ENCODE measurements around the gene THADA. TPM values are rescaled to one million over a fixed set of nuclear protein-coding genes. Genes with fewer than 3 reads are reported as not detected.
A peak's percentile ranks its signal among the peaks of the same experiment; 100 is the strongest.
"Not testable (repeated sequence)": the region's sequence is repeated elsewhere in the genome, so short reads cannot be mapped to it uniquely, and the experiment has no call there.

THADA gene, protein sequence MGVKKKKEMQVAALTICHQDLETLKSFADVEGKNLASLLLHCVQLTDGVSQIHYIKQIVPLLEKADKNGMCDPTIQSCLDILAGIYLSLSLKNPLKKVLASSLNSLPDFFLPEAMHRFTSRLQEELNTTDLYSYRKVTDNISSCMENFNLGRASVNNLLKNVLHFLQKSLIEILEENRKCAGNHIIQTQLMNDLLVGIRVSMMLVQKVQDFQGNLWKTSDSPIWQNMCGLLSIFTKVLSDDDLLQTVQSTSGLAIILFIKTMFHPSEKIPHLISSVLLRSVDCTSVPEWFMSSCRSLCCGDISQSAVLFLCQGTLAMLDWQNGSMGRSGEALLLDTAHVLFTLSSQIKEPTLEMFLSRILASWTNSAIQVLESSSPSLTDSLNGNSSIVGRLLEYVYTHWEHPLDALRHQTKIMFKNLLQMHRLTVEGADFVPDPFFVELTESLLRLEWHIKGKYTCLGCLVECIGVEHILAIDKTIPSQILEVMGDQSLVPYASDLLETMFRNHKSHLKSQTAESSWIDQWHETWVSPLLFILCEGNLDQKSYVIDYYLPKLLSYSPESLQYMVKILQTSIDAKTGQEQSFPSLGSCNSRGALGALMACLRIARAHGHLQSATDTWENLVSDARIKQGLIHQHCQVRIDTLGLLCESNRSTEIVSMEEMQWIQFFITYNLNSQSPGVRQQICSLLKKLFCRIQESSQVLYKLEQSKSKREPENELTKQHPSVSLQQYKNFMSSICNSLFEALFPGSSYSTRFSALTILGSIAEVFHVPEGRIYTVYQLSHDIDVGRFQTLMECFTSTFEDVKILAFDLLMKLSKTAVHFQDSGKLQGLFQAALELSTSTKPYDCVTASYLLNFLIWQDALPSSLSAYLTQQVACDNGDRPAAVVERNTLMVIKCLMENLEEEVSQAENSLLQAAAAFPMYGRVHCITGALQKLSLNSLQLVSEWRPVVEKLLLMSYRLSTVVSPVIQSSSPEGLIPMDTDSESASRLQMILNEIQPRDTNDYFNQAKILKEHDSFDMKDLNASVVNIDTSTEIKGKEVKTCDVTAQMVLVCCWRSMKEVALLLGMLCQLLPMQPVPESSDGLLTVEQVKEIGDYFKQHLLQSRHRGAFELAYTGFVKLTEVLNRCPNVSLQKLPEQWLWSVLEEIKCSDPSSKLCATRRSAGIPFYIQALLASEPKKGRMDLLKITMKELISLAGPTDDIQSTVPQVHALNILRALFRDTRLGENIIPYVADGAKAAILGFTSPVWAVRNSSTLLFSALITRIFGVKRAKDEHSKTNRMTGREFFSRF (N-terminal part only)
- polyA plus RNA-seq (2013, experiment 1 of 2; ENCODE audit: insufficient read length): 22.6 TPM
- polyA plus RNA-seq (2013, experiment 2 of 2; ENCODE audit: insufficient read length): 19.4 TPM

DNA sequence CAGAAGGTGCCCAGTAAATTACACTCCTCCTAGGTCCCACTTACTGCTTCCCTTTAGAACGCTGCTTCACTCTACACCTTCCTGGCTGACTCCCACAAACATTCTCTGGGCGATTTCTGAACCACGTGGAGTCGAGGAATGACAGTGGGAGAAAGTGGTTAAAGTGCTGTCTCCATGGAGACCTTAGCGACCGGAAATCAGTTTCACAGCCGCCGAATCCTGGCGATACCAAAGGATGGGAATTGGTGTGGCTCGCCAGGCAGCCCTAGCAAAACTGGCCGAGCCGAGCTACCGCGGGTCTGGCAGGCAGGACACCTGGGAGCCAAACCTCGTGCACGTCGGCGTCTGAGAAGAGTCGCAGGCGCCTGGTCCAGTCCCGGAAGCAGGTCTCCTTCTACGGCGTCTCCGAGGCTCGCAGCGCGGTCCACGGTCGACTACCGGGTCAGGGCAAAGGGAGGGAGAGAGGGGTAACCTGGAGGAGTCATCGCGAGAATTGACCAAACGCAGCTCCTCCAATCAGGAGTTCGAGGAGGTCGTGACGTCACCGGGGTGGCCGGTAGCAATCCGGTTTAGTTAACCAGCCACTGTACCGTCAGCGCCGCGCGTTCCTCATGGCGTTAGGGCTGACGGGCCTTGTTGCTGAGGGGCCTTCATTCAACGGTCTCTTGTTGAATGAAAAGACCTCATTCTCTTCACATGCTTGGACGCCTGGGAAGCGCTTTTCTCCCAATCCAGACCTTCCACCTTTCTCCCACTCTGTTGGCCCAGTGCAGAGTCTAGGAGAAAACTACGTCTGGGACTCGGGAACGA, at the start of gene THADA:
THADA (minus strand) TSS at position 436 of the 810 bp plus-strand sequence. CDS start 3,646 bp downstream, outside the sequence.
- DNase-seq: peak; percentile 99

DNA sequence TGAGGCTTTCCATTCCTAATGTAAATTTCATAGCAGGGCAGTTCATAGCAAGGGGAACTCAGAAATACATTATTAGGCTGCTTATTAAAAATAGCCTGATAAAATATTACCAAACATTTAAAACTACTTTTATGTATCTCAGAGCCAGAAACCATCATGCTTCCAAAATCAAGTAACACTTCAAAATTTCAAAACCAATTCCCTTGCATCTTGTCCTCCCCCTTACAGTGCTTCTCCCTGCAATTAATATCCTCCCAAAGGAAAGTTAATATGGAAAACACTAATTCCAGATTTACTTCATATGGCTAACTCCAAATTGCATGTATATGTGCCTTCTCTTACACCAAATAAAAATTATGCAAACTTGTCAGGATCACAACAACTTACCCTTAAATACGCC, 47.8 kb upstream of the THADA start:
- DNase-seq: no peak

GRCh38 chr2:43642363-43642762, 46.5 kb upstream of the THADA start:
- DNase-seq: no peak

- DNase-seq: peak; percentile 86
Measured at GRCh38 chr2:43637030-43637803, 41.4 kb upstream of the THADA start, which contains the start of gene PLEKHH2. Gene PLEKHH2, plus strand, starts transcription at chr2:43637260. Its CDS starts 7,414 bp downstream, at chr2:43644674.

- DNase-seq: no peak
Measured at GRCh38 chr2:43636621-43637020, 40.8 kb upstream of the THADA start.

DNA sequence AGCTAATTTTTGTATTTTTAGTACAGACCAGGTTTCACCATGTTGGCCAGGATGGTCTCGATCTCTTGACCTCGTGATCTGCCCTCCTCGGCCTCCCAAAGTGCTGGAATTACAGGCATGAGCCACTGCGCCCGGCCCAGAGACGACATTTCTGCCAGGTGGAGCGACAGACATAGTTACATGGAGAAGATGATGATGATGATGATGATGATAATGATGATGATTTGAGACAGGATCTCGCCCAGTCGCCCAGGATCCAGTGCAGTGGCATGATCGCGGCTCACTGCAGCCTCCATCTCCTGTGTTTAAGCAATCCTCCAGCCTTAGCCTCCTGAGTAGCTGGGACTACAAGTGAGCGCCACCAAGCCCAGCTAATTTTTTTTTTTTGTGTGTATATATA, 40.3 kb upstream of the THADA start:
- DNase-seq: not testable (repeated sequence)

GRCh38 chr2:43634604-43635306, 38.9 kb upstream of the THADA start:
- peak; percentile 91 for DNase-seq

DNA sequence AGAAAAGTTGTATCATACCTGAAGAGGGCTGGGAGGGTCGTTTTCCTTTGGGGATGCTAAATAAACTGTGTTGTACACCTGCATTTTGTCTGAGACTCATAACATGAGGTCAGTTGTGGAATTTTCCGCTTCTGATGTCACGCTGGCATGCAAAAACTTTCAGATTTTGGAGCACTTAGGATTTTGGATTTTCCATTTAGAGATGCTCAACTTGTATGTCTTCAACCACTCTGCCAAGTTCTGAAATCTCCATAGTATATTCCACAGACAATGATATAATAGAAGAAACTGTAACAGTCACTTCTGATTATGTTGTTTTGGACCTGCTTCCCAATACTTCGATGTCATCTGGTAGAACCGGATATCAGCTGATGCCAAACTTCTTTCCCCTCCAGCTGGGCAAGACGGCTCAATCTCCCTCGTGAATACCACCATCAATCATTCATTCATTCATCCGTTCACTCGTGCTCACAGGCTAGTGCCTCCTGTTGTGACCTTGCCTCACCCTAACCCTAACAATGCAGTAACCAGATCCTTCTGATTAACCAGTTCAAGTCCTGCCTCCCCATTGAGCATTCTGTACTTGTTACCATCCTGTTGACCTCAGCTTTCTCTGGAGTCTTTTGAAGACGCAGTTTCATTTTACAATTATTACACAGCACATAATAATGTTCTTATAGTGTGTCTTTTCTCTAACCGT, 35.9 kb upstream of the THADA start:
- DNase-seq: no peak

DNA sequence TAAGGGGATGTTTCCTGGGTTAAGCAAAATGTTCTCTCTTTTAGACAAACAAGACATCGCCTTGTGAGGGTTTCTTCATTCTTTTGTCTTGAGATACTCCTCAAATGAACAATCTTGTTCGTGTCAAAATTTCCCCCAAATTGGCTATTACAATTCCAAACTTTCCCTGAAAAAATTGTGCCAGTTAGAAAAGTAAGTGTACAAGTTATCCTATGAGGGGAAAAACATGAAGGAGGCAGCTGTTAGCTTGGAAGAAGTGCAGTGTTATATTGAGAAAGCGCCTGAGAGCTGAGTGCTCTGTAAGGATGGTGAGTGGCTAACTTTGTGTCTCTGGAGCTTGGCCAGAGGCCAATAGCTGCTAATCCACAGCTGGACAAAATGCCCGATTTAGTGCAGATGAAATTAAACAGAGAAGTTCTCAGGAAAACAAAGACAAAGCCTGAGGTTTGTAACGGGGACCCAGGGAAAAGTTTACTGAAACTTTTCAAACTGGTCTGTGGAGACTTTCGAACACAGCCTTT, 27.2 kb upstream of the THADA start:
- no peak for DNase-seq

- DNase-seq: no peak
Measured at GRCh38 chr2:43619511-43619910, 23.7 kb upstream of the THADA start.

DNA sequence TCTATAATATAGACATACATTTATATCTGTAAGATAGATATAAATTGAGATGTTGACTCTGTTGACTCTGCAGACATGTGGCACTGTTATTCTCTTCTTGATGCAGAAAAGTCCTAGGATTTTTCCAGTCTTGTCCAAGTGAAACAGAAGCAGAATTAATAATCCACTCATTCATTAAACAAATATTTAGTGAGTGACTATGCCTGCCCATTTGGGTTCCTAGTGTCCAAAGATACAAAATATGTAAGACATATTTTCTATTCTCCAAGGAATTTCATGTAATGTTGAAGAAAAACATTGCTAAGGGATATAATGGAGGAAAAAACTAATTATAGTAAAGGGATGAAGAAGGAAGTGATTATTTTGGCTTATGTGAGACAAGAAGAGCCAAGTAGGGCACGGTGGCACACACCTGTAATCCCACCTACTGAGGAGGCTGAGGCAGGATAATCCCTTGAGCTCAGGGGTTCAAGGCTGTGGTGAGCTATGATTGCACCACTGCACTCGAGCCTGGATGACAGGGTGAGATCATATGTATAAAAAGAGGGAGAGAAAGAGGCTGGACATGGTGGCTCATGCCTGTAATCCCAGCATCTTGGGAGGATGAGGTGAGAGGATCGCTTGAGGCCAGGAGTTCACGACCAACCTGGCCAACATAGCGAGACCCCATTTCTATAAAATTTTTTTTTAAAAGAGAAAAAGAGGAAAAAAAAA, 21.3 kb upstream of the THADA start:
- no peak for DNase-seq

- DNase-seq: no peak
Measured at GRCh38 chr2:43612944-43613343, 17.1 kb upstream of the THADA start.

DNA sequence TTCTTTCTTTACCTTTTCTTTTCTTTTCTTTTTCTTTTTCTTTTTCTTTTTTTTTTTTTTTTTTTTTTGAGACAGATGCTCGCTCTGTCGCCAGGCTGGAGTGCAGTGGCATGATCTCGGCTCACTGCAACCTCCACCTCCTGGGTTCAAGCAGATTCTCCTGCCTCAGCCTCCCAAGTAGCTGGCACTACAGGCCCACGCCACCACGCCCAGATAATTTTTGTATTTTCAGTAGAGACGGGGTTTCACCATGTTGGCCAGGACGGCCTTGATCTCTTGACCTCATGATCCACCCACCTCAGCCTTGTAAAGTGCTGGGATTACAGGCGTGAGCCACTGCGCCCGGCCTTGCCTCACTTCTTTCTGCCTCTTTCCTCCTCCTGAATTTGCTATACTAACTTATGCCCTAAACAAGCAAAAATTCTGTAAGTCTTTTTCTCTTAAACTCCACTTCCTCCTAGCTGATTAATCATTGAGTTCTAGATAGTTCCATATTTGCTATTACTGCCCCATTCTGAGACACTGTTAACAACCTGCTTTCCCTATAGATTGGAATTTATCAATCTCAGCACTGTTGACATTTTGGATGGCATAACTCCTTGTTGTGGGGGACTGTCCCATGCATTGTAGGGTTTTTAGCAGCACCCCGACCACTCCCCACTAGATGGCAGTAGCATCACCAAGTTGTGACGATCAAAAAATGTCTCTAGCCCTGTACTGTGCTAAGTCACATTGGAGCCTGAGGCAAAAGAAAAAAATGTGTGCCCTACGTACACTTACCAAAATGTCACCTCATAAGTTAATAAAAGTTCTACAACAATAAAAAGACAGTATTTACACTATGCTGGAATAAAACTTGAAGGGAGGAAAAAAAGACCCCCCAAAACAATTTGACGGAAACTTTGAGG, 16.4 kb upstream of the THADA start:
- peak; percentile 60 for DNase-seq

GRCh38 chr2:43610361-43610760, 14.5 kb upstream of the THADA start:
- no peak for DNase-seq

DNA sequence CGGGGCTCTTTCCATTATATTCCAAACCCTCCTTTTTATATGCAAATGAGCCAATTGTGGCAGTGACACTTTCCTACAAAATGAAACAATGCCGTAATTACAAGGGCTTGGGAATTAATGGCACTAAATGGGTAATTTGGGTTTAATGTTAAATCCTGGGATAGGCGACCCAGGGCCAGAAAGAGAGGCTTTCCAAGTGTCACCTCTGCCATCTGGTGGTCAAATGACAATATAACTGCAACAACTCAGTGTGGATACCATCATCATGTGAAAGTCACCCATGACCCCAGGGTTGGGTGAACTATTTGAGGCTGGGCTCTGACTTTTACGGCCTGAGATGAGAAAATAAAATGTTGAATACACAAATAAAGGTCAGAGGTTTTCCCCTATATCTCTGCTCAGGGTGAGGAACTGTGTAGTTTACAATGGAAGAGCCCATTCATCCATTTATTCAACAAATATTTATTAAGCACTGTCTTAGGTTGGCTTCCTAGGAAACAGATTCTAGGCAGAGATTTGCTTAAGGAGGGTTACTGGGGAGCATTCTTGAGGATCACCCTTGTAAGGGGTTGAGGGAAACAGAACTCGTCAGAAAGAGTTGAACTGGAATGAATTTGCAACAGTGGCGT, 13.6 kb upstream of the THADA start:
- DNase-seq: peak; percentile 32

- no peak for DNase-seq
Measured at GRCh38 chr2:43605851-43606250, 10.0 kb upstream of the THADA start.
